Keratinocyte (primary cell): Measurements from ENCODE around the gene ALDOA. TPM values are rescaled to one million over a fixed set of nuclear protein-coding genes. Genes with fewer than 3 reads are reported as not detected.

Experiments
- DNase-seq: peaks from one replicate; pipeline ENCODE4 v3.0.0-alpha.2; 2011; ENCODE audit warnings: low read depth, missing footprints, low spot score
- FAIRE-seq: peaks from 2 replicates; lab custom pipeline; 2011; peaks lifted over from hg19 to GRCh38; lab: Jason Lieb, UNC
- H2AFZ ChIP-seq: 2 replicates; pipeline ENCODE4 v1.6.0; 2012; ENCODE audit warnings: low read length, control low read depth, inconsistent platforms; ENCODE audit not compliant: control insufficient read depth
- H3K27ac ChIP-seq: 2 replicates; pipeline ENCODE4 v1.5.1; 2011; ENCODE audit warnings: low read length; ENCODE audit not compliant: control insufficient read depth, insufficient read depth
- H3K27me3 ChIP-seq: 3 replicates; pipeline ENCODE4 v1.6.0; 2011; ENCODE audit warnings: low read length; ENCODE audit not compliant: control insufficient read depth, insufficient read depth; ENCODE audit errors: extremely low read depth
- H3K36me3 ChIP-seq, 2 experiments: 2 replicates in 1 of 2; 3 replicates in 1 of 2; pipeline ENCODE4 v1.5.1; 2011; ENCODE audit warnings: low read length in 2 of 2, mild to moderate bottlenecking in 1 of 2; ENCODE audit not compliant: control insufficient read depth in 2 of 2, insufficient read depth in 2 of 2; ENCODE audit errors: extremely low read depth in 1 of 2
- H3K4me1 ChIP-seq: 3 replicates; pipeline ENCODE4 v1.5.1; 2011; ENCODE audit warnings: low read length; ENCODE audit not compliant: control insufficient read depth, insufficient read depth; ENCODE audit errors: extremely low read depth
- H3K4me2 ChIP-seq: 3 replicates; pipeline ENCODE4 v1.6.0; 2011; ENCODE audit warnings: low read depth, low read length; ENCODE audit not compliant: control insufficient read depth, insufficient read depth; ENCODE audit errors: extremely low read depth
- H3K4me3 ChIP-seq, 3 experiments: fragments of 200-600 bp in 1 of 3; sonication (generic) in 1 of 3; 2 replicates in 2 of 3; 3 replicates in 1 of 3; pipeline ENCODE4 v1.5.1; 2011 to 2016; ENCODE audit warnings: low read length in 3 of 3, mild to moderate bottlenecking in 3 of 3, control low read depth in 2 of 3, inconsistent platforms in 1 of 3, low read depth in 1 of 3, mixed read lengths in 1 of 3, mixed run types in 1 of 3, moderate library complexity in 1 of 3; ENCODE audit not compliant: control insufficient read depth in 2 of 3, insufficient read depth in 2 of 3; ENCODE audit errors: extremely low read depth in 1 of 3
- H3K79me2 ChIP-seq: 2 replicates; pipeline ENCODE4 v1.6.0; 2012; ENCODE audit warnings: low read length; ENCODE audit not compliant: control insufficient read depth, insufficient read depth
- H3K9ac ChIP-seq: 3 replicates; pipeline ENCODE4 v1.6.0; 2011; ENCODE audit warnings: low read length; ENCODE audit not compliant: control insufficient read depth, insufficient read depth; ENCODE audit errors: extremely low read depth
- H3K9me1 ChIP-seq: 3 replicates; pipeline ENCODE4 v1.6.0; 2011; ENCODE audit warnings: low read length; ENCODE audit not compliant: control insufficient read depth, insufficient read depth; ENCODE audit errors: extremely low read depth
- H3K9me3 ChIP-seq: 2 replicates; pipeline ENCODE4 v1.5.1; 2012; ENCODE audit warnings: low read depth, low read length; ENCODE audit not compliant: control insufficient read depth
- H4K20me1 ChIP-seq: 3 replicates; pipeline ENCODE4 v1.6.0; 2011; ENCODE audit warnings: low read length; ENCODE audit not compliant: control insufficient read depth, insufficient read depth; ENCODE audit errors: extremely low read depth
- EZH2 ChIP-seq: IDR thresholded peaks from one replicate; pipeline ENCODE4 v1.6.1; 2012; ENCODE audit warnings: inconsistent platforms, mild to moderate bottlenecking, low read length, moderate library complexity
- dilution Hi-C: fragments of 300-500 bp; cut with MboI; formaldehyde crosslinking; loops from one replicate; pipeline ENCODE4 v1.7.0; 2020; ENCODE audit warnings: low sequenced_read_pairs; ENCODE audit not compliant: extremely low pct_ligation_motif_present
- polyA plus RNA-seq, 5 experiments: library from polyadenylated mRNA; depleted of rRNA in 3 of 5; stranded (reverse) in 3 of 5; stranded (forward) in 1 of 5; unstranded in 1 of 5; fragments of >200 nt; gene quantifications; 1 replicate in 1 of 5; 2 replicates in 3 of 5; 3 replicates in 1 of 5; pipeline versions ENCODE4 v1.2.1 to v1.2.3, GENCODE V29; 2011 to 2012; ENCODE audit warnings: missing spikeins in 2 of 5, low read depth in 1 of 5, low replicate concordance in 1 of 5
- TF ChIP-seq, protein P1 (sequence below), 3 experiments: IDR thresholded peaks in 1 of 3; conservative IDR thresholded peaks in 1 of 3; optimal IDR thresholded peaks in 1 of 3; 2 replicates in 2 of 3; 3 replicates in 1 of 3; pipeline versions ENCODE3 to v1.5.1; 2011; ENCODE audit warnings: low read length in 3 of 3, mild to moderate bottlenecking in 3 of 3, moderate library complexity in 2 of 3, control low read depth in 1 of 3, inconsistent platforms in 1 of 3; ENCODE audit not compliant: insufficient read depth in 2 of 3; ENCODE audit errors: extremely low read depth in 1 of 3

The ALDOA gene
- polyA plus RNA-seq, 1 donor (not counting 4 experiments of a cell fraction or from before 2014, with no cell fraction given), result 800 TPM

DNA sequence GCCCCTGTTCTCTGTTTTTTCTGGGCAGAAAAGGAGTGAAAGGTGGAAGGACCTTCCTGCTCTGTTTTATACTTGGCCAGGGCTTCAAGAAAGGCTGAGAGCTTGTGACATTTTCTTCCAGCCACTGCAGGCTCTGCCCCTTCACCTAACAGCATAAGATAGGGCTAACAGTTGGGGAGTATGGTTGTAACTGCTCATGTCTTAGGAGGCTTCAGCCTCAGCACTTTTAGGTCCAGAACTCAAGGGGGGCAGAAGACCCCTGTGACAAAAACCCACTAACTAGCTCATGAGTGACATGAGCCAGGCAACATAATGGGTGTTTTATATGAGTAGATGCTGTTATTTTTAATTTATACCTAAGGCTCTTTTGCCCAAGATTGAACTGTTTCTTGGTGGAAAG, 4.9 kb downstream of the ALDOA start:
- FAIRE-seq, result no peak
- Histone ChIP-seq H3K27me3 (no peaks in the 10 kb centered on the region), H3K9ac (no peak overlapping the region), H2AFZ (no peak overlapping the region), H3K4me2 (no peak overlapping the region), H3K27ac (no peak overlapping the region), H3K36me3 (peaks cover 42 to 50% of the 10 kb centered on the region in 2 experiments), H3K9me1 (no peaks in the 10 kb centered on the region), H3K79me2 (peaks cover 48% of the 10 kb centered on the region), H3K4me3 (no peak overlapping the region), H4K20me1 (peaks cover 40% of the 10 kb centered on the region), H3K9me3 (no peaks in the 10 kb centered on the region), H3K4me1 (peaks cover 30% of the 10 kb centered on the region)
- dilution Hi-C loops, result no loop called here
- no peak for TF ChIP-seq EZH2
- TF ChIP-seq, protein P1, sequence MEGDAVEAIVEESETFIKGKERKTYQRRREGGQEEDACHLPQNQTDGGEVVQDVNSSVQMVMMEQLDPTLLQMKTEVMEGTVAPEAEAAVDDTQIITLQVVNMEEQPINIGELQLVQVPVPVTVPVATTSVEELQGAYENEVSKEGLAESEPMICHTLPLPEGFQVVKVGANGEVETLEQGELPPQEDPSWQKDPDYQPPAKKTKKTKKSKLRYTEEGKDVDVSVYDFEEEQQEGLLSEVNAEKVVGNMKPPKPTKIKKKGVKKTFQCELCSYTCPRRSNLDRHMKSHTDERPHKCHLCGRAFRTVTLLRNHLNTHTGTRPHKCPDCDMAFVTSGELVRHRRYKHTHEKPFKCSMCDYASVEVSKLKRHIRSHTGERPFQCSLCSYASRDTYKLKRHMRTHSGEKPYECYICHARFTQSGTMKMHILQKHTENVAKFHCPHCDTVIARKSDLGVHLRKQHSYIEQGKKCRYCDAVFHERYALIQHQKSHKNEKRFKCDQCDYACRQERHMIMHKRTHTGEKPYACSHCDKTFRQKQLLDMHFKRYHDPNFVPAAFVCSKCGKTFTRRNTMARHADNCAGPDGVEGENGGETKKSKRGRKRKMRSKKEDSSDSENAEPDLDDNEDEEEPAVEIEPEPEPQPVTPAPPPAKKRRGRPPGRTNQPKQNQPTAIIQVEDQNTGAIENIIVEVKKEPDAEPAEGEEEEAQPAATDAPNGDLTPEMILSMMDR (optimal IDR thresholded peaks at IDR 0.05 in 1 of 3, IDR thresholded peaks at IDR 0.05 in 1 of 3, conservative IDR thresholded peaks at IDR 0.05 in 1 of 3; ENCODE audit: extremely low read depth in 1 of 3, insufficient read depth in 2 of 3, low read length in 3 of 3), result no peak
- no peak for DNase-seq

DNA sequence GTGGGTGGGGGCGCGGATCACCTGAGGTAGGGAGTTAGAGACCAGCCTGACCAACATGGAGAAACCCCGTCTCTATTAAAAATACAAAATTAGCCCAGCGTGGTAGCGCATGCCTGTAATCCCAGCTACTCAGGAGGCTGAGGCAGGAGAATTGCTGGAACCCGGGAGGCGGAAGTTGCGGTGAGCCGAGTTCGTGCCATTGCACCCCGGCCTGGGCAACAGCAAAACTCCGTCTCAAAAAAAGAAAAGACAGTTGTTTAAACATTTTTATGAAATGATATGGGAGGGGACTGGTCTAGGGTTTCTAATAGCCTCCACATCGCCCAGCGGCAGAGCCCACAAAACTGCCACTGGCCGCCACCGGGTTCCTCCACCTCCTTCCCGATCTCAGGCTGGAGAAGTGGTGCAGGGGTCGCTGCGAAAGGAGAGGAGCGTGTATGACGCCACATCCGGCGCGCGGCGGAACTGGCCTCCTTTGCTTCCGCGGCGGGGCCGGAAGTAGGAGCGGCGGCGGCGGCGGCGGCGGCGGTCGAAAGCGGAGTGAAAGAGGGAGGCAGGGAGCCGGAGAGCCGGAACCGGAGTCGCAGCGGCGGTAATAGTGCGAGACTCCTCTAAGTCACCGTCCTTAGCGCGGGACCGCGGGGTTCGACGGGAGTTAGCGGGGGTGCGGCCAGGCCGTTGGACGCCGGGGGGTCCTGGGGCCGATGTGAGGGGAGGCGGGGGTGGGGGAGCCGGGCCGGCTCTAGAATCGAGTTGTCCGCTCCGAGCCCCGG, 10.1 kb downstream of the ALDOA start, which contains the start of gene PPP4C:
Gene PPP4C (plus strand): TSS at position 492 of the 773 bp plus-strand sequence. CDS start 384 bp downstream, outside the sequence.
- H2AFZ ChIP-seq, result peak within 1 kb of the TSS; percentile 58
- peak within 1 kb of the TSS; percentile 83 to 98 (median 96) for H3K4me3 ChIP-seq
- no peaks in the 10 kb centered on the region for H3K9me1 ChIP-seq
- peaks cover 44% of the 10 kb centered on the region for H3K79me2 ChIP-seq
- H3K9me3 ChIP-seq, result no peaks in the 10 kb centered on the region
- dilution Hi-C loops, result no loop called here
- no peak for FAIRE-seq
- peaks cover 23% of the 10 kb centered on the region for H3K4me1 ChIP-seq
- TF ChIP-seq, protein P1 (optimal IDR thresholded peaks at IDR 0.05 in 1 of 3, IDR thresholded peaks at IDR 0.05 in 1 of 3, conservative IDR thresholded peaks at IDR 0.05 in 1 of 3; ENCODE audit: extremely low read depth in 1 of 3, insufficient read depth in 2 of 3, low read length in 3 of 3), result peak in 1 of 3 experiments; percentile 30
- no peak for TF ChIP-seq EZH2
- H3K36me3 ChIP-seq, result peaks cover 26 to 36% of the 10 kb centered on the region in 2 experiments
- peaks cover 7% of the 10 kb centered on the region for H4K20me1 ChIP-seq
- peak within 1 kb of the TSS; percentile 80 for H3K27ac ChIP-seq
- H3K27me3 ChIP-seq, result no peaks in the 10 kb centered on the region
- H3K4me2 ChIP-seq, result peak within 1 kb of the TSS; percentile 95
- no peak for DNase-seq
- H3K9ac ChIP-seq, result peak within 1 kb of the TSS; percentile 91
